ENCODE data around the gene SKI.

The SKI gene

DNA sequence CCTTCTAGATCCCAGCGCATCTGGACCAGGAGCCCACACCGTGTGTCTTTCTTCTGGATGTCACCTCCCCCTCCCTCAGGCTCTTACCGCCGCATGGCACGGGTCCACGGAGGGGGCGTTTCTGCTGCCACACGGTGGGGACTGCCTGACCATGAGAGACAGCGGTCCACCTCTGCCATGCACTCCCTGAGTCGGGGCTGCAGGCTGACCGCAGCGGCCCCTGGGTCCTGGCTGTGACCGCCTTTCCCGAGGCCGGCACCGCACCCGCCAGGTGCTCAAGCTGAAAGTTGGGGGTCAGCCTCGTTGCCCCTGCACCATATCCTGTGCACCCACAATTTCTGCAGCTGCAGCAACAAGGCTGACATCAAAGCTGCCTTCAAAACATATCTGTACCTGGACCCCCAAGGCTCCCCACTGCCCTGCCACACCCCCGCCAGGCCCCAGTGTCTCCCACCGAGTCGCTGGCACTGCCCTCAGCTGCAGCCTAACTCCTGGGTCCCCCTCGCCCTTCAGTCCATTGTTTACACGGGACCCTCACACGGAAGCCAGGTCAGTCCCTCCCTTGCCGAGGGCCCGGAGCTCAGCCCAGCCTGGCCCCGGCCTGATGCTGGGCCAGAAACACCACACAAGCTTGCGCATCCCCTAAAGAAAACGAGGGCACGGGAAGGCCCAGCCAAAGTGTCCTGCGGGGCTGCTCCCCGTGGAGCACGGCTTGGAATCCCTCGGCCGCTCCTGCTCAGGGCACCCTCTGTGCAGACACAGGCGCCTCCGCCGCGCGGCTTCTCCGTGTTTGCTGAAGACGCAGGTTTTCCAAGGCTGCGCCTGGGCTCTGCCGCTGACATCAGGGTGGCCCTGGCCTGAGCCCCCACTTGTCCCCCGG is 111.3 kb downstream of the SKI start:
- DNase-seq (ENCODE audit: low spot score), result no peak

DNA sequence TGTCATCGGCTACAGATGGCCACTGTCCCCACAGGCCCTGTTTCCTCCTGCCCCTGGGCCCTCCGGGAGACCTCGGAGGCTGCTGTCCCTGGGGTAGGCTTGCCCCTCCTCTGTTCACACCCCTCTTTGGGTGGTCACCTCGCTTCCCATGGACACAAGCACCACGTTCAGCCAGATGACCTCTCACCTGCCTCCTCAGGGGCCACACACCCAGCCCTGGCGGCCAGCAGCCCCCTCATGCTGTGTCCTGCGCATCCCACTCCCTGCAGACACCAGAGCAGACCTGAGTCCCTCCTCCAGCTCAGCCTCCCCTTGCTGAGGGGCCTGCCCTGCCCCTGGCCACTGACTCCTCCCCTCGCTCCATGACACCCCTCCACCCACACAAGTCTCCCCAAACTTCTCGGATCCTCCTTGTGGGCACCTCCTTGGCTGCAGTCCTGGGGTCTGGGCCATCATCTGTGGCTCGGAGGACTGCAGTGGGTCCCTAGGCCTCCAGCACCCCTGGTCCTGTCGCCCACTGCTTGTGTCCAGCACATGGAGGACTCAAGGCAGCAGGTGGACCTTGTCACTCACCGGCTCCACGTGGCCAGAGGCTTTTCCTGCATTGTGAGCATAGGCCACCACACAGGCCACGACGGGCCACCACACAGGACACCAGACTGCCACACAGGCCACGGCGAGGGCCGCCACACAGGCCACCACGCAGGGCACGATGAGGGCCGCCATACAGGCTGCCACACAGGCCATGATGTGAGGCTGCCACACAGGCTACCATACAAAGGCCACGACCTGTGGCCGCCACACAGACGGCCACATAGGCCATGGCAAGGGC is 112.2 kb downstream of the SKI start:
- DNase-seq (ENCODE audit: low spot score), result no peak

DNA sequence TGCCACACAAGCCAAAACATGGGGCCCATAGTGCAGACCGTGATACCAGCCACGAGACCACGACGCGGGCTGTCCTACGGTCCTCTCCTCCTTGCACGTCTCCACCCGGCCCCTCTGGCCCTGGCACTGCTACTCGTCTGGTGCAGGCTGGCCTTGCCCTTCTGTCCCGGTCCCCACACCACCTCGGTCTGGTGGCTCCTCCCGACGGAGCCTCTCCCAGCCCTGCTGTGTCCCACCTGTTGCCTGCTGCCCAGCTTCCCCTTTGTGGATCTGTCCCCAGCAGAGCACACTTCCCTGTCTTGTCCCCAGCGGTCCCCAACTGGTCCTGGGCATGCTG is 112.8 kb downstream of the SKI start:
- no peak for DNase-seq (ENCODE audit: low spot score)

DNA sequence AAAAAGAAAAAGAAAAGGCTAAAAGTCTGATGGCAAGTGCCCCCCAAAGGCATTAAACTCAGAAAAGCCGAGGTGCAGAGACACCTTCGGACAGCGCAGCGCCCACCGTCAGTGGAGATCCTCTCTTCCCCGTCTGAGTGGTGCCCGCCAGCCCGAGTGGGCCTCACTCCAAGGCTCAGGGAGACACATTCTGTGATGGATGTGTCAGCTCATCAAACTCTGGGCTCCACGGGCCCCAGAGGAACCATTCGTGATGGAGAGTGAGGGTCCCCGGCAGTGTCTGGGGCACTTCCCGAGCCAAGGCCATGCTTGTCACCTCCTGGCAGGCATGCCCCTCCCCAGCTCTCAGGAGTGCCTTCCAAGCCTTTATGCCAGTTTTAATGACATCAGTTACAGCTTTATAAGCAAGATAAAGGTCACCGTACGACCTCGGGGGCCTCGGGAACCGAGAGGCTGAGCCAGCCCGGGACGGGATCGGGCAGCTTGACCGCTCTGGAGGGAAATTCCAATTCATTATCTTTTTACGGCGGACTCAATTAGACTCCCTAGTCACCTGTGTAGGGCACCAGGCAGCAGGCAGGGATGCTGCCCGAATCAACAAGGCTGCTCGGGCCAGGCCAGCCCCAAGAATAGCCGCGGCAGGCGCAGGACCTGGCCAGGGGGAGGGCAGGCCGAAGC is 113.7 kb downstream of the SKI start:
- no peak for DNase-seq (ENCODE audit: low spot score)

DNA sequence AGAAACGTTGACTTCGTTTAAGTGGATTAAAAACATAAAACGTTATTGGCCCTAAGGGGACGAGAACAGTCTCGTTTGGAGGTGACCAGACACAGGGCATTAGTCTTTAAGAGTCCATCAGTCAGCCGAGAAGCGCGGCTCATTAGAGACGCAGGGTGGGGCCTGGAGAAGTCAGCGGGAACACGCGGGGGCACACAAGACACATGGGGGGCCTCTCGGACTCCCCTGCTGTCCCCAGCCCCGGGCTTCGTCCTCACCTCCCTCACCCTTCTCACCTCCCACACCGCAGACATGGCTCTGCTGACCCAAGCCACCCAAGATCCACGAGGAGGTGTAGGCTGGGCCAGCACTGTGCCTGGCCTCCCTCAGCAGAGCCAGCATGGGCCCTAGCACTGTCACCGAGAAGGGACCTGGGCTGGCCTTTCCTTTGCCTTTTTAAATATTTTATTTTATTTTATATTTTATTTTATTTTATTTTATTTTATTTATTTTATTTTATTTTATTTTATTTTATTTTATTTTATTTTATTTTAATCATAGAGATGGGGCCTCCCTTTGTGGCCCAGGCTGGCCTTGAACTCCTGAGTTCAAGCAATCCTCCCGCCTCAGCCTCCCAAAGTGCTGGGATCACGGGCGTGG is 114.4 kb downstream of the SKI start:
- no peak for DNase-seq (ENCODE audit: low spot score)

DNA sequence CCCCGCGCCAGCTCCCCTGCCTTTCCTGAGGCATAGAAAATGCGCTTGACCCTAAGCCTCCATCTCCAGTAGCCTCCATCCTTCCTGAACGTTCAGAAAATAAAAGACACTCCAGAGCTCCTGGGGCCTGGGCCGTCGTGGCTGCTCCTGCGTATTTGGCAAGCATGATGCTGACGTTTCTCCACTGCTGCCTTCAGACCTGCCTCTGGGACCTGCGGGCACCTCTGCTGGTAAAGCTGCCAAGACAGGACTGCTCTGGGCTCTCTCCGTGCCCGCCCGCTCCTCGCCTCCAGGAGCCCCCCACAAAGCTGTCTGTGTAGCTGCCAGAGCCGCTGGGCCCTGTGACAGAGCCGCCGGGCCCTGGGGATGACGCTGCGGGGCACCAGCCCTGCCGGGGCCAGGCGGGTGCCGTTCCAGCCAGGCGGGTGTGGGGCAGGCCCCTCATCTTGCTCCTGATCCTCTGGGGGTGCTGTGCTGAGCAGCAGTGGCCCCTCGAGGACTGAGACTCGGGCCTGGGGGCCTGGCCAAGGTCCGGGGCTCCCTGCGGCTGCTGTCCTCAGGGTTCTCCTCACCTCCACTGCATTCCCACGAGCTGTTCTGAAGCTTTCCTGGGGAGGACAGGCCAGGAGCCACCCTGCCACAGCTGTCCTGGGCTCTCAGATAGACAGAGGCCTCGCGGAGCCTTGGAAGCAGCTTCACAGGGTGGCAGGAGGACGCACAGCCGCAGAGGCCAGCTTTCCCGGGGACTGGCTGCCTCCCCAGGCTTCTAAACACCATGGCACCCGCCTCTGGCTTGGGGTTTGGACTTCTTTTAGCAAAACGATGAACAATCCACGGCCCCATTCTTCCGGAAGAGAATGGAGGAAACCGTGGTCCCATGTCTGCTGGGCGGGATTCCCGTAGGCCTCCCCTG is 115.2 kb downstream of the SKI start:
- no peak for DNase-seq (ENCODE audit: low spot score)

DNA sequence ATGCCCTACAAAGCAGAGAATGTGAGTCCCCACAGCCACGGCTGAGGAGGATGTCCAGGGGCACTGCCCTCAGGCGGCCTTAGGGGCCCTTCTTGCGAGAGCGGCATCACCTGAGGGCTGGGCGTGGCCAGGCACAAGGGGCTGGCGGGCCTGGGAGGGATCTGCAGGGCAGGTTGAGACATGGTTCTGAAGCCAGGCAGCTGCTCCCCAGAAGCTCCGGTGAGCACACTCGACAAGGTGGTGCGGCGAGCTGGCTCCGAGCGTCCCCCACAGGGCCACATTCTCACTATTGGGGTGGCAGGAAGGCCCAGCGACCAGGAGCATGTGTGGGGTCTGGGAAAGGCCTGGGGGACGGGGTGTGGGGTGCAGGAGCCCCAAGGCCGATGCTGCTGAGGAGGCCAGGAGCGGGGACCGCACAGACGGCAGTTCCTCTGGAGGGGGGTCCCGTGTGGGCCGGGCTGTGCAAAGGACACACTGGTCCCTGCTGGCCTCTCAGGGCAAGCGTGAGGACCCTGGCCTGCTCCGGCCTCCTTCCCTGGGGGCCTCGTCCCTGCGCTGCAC is 116.1 kb downstream of the SKI start:
- DNase-seq (ENCODE audit: low spot score), result no peak

DNA sequence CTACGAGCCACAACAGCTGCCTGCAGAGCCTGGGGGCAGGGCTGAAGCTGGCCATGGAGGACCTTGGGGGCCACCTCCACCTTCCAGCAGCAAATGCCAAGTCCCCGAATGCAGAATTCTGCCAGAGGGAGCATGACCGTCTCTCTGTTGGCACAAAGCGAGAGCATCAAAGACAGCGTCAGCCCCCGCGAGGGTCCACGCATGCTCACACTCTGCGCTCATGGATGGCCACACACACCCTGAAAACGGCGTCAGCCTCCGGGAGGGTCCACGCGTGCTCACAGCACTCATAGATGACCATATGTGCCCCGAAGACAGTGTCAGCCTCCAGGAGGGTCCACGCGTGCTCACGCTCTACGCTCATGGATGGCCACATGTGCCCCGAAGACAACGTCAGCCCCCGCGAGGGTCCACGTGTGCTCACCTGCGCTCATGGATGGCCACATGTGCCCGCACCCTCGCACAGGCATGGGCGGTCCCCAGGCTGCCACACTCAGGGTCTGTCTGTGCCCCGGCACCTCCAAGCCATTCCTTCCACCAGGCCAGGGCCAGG is 116.7 kb downstream of the SKI start:
- DNase-seq (ENCODE audit: low spot score), result no peak

DNA sequence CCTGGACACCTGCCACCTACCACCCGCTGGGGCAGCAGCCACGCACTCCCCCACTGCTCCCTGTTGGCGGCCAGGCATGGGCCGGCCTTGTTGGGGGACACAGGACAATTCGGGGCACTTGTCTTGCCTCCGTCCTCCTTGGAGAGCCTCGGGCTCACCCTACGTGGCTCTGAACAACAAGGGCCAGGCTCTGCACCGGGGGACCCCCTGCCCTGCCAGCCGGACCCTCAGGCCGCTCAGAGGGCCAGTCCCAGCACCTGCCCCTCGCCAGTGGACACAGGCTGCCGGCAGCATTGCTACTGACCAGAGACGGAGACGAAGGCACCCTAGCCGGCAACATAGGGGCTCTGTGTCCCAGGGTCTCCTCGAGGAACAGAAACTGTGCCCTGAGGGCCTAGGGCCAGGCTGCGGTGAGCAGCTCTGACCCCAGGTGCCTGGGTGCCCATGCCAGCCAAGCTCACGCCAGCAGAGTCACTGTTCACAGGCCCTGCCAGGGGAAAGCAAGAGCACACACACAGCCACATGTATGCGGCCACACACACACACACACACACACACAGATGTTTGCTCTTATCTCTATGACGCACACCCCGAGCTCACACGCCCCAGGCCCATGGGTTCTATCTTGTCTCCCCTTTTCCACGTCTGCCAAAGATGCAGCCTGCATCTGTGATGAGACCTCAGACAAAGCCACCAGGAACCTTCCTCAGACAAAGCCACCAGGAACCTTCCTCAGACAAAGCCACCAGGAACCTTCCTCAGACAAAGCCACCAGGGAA is 117.4 kb downstream of the SKI start:
- no peak for DNase-seq (ENCODE audit: low spot score)

DNA sequence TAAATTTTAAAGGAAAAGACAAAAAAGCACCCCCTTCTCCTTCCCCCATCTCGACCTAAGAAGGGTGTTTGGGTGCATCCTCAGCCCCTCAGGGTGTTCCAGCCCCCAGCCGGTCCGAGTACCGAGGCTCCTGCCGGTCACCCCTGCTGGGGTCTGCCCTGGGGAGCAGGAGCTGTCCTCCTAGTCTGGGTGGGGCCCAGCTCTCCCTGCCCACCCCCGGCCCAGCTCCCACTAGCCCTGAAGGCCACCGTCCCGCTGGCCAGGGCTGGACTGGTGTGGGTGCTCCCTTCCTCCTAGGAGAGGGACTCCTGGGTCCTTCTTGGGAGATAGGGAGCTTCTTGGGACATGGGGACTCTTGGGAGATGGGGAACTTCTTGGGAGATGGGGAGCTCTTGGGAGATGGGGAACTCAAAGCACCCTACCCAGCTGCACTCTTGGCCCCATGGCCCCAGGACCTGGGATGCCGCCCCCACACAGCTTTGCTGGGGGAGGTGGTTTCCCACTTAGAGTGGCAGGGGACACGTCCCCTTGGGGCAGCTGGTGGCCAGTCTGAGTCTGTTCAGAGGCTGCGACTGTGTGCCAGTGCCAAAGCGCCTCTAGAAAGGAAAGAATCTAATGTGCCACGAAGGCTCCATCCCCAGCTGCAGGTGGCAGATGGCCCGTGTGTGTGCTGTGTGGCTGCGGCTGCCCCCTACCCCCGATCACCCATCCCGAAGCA is 118.7 kb downstream of the SKI start:
- DNase-seq (ENCODE audit: low spot score), result no peak

DNA sequence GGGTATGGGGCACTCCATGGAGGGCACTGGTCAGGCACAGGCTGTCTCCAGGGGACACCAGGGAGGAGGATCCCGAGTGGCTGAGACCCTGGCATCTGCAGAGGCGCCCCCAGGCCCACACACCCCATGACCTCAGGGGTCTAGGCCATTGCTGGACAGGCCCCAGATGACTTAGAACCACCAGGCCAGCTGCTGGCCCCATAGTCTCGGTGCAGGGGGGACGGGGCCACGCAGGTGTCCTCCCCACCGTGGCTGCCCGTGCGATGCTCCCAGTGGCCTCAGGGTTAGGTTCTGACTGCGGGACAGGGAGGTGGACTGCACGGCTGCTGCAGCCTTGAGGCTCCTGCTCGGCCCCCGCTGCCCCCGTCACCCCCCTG is 119.3 kb downstream of the SKI start:
- DNase-seq (ENCODE audit: low spot score), result no peak

DNA sequence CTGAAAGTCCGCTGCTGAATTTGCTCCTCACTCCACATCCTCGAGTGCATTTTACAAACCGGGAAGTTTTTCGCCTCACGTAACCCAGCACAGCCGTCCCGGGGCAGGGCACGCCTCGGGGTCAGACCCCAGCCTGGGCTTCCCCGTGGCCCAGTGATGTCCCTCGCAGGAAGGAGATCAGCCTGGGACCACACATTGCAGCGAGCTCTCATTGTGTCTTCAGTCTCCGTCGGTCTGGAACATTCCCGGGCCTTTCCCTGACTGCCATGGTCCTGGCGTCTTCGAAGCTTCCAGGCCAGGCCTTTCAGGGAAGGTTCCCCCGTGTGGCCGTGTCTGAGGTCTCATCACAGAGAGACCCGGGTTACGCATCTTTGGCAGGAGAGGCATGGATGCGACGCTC is 119.8 kb downstream of the SKI start:
- no peak for DNase-seq (ENCODE audit: low spot score)

DNA sequence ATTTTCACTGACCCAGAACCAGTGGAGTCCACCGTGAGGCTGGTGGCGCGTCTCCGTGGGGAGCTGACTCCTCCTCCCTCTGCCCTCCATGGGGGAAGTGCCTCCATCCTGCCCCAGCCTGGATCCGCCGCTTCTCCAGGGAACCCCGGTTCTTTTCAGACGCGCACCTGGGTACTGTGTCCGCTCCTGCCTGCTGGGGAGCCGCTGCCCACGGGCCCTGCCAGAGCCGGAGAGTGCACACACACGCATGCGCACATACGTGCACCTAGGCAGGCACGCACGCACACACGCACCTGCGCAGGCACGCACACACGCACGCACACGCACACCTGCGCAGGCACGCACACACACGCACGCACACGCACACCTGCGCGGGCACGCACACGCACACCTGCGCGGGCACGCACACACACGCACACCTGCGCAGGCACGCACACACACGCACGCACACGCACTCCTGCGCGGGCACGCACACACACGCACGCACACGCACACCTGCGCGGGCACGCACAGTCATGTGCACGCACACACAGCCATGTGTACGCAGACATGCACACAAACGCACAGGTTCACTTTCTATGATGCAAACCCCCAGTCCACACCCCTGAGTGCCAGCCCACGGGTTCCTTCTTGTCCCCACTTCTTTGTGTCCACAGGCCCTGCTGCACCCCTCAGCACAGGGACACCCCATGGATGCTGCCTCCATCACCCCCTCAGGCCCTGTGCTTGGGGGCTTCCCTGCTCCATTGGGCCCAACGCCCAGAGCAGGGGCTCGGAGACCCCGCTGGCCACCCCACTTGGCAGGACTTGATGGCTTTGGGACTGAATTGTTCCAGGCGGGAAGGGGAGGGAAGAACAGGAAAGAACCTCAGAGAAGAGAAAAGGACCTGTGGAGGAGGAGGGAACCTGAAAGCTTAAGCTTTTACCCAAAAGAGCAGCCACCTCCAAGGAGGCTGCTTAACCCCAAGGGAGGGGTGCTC is 120.5 kb downstream of the SKI start:
- DNase-seq (ENCODE audit: low spot score), result no peak

DNA sequence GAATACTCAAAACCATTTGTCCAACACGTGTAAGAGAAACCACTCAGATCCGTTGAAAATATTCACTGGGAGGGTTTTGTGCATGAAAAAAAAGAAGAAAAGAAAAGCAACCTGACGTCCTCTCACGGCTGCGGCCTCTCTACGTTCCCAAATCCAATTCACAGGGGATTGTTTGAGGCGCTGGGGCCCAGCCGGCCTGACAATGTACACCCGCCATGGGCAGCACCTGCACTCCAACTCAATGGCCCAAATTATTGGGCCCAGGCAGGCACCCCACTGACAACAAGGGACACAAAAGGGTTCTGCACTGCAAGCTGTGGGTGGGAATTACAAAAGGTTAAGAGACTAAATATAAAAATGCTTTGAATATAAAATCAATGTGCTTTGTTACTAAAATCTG is 121.7 kb downstream of the SKI start:
- no peak for DNase-seq (ENCODE audit: low spot score)

DNA sequence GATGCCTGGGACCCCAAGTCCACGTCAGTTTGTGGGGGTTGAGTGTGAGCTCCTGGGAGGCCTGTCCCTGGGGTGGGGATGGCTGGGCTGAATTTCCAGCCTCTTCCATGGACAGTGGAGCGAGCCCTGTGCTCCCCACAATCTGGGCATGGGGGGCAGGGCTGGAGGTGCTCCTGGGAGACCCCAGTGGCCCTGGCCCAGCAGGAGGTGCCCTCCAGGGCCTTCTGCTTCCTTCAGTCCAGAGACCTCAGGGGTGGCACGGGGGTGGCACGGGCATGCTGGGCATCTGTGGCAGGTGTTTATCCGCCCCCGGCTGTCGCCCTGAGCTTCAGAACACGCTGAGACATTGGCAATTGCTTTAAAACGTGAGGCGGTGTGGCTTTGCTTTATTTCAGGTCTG is 122.4 kb downstream of the SKI start:
- no peak for DNase-seq (ENCODE audit: low spot score)

DNA sequence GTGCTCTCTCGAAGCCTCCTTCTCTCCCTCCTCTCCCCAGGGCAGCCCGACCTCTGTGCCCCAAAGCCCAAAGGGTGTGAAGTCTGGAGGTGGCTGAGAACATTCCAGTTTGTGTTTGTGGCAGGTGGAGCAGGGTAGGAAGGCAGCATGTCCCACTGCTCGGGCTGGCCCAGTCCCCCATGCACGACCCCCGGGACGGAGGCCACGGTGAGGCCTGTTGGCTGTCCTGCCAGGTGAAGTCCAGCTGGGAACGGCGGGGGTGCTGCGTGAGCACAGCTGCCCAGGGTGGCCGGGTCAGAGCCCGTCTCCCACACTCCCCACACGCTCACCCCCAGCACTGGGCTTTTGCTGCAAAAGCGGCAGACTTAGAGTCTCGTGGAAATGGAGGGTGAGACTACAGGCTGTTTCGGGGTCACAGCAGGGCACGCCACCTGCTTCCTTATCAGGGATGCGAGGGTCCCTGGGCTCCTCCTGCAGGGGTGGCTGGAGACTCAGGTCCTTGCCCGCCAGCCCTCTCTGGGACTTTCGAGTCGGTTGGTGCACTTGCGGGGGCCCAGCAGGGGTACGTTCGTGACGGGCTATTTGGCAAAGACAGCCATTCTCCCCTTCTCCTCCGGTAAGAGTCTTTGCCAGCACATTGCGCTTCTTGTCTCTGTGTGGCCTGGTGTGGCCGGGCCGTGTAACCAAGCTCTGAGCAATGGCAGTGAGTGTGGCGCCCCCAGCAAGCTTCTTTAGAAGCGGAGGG is 123.0 kb downstream of the SKI start:
- no peak for DNase-seq (ENCODE audit: low spot score)

DNA sequence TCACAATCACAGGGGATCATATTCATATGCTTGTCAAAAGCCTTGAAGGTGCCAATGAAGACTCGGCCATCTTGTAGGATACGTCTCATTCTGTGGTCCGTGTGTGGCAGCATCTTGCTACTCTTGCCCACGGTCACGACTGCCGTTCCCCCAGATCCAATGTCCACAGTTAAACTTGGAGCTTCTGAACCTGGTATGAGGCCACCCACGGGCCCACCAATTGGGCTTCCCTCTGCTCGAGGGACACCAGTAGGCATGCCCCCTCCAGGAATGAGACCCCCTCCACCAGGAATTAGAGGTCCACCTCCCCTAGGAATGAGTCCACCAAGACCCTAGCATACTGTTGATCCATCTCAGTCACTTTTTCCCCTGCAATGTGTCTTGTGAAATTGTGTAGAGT is 123.6 kb downstream of the SKI start:
- no peak for DNase-seq (ENCODE audit: low spot score)
